ENCODE results near the gene BICRAL.
"Not testable (repeated sequence)": the region's sequence is repeated elsewhere in the genome, so short reads cannot be mapped to it uniquely, and the experiment has no call there.

The BICRAL gene

GRCh38 chr6:42848700-42849099 is 66.8 kb downstream of the BICRAL start:
- DNase-seq, result no peak

- DNase-seq, result peak in 1 of 2 experiments; percentile 18
Observed at GRCh38 chr6:42851599-42851998, 69.7 kb downstream of the BICRAL start.

- DNase-seq, result no peak
Observed at GRCh38 chr6:42860036-42860435, 78.2 kb downstream of the BICRAL start.

- peak; percentile 76 to 88 for DNase-seq
Observed at GRCh38 chr6:42860481-42860880, 78.6 kb downstream of the BICRAL start.

- DNase-seq, result no peak
Observed at GRCh38 chr6:42864602-42865001, 82.8 kb downstream of the BICRAL start.

GRCh38 chr6:42870145-42870936 is 88.5 kb downstream of the BICRAL start:
- no peak for DNase-seq

GRCh38 chr6:42871711-42872110 is 89.9 kb downstream of the BICRAL start:
- no peak for DNase-seq

GRCh38 chr6:42873313-42873712 is 91.5 kb downstream of the BICRAL start:
- peak; percentile 17 to 75 for DNase-seq

GRCh38 chr6:42877695-42878094 is 95.8 kb downstream of the BICRAL start:
- no peak for DNase-seq

- DNase-seq, result peak; percentile 85 to 92
Observed at GRCh38 chr6:42879372-42880239, 97.8 kb downstream of the BICRAL start, which contains the start of gene RPL7L1. RPL7L1 (plus strand) TSS chr6:42879616; CDS start chr6:42879911, 295 bp downstream.

GRCh38 chr6:42880240-42880817 is 98.5 kb downstream of the BICRAL start:
- DNase-seq, result not testable (repeated sequence)

GRCh38 chr6:42880871-42881270 is 99.0 kb downstream of the BICRAL start:
- not testable (repeated sequence) for DNase-seq

- no peak for DNase-seq
Observed at GRCh38 chr6:42885702-42886101, 103.8 kb downstream of the BICRAL start.

- DNase-seq, result not testable (repeated sequence)
Observed at GRCh38 chr6:42888201-42888600, 106.3 kb downstream of the BICRAL start.

GRCh38 chr6:42889815-42890214 is 108.0 kb downstream of the BICRAL start:
- no peak for DNase-seq

- peak; percentile 26 to 58 for DNase-seq
Observed at GRCh38 chr6:42890311-42891198, 108.7 kb downstream of the BICRAL start.

- no peak for DNase-seq
Observed at GRCh38 chr6:42891199-42891722, 109.4 kb downstream of the BICRAL start.

- DNase-seq, result not testable (repeated sequence)
Observed at GRCh38 chr6:42894041-42894828, 112.4 kb downstream of the BICRAL start.

GRCh38 chr6:42896178-42896719 is 114.4 kb downstream of the BICRAL start:
- peak; percentile 70 to 90 for DNase-seq

- peak; percentile 73 to 83 for DNase-seq
Observed at GRCh38 chr6:42898891-42899361, 117.1 kb downstream of the BICRAL start.

- DNase-seq, result peak in 1 of 2 experiments; percentile 34
Observed at GRCh38 chr6:42899871-42900270, 118.0 kb downstream of the BICRAL start.
